ENCODE data around the gene C1QTNF9.

DNA sequence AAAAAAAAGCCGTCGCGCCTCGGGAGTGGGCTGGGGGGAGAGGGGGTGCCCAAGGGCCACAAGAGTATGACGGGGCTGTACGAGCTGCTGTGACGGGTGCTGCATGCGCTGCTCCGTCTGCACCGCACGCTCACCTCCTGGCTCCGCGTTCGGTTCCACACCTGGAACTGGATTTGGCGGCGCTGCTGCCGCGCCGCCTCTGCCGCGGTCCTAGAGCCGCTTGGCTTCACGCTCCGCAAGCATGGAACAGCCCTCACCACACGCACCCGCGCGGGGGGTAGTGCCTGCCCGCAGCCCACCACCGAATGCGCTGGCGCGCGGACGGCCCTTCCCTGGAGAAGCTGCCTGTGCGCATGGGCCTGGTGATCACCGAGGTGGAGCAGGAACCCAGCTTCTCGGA lies 18.8 kb downstream of the C1QTNF9 start:
- TF ChIP-seq, protein P1, sequence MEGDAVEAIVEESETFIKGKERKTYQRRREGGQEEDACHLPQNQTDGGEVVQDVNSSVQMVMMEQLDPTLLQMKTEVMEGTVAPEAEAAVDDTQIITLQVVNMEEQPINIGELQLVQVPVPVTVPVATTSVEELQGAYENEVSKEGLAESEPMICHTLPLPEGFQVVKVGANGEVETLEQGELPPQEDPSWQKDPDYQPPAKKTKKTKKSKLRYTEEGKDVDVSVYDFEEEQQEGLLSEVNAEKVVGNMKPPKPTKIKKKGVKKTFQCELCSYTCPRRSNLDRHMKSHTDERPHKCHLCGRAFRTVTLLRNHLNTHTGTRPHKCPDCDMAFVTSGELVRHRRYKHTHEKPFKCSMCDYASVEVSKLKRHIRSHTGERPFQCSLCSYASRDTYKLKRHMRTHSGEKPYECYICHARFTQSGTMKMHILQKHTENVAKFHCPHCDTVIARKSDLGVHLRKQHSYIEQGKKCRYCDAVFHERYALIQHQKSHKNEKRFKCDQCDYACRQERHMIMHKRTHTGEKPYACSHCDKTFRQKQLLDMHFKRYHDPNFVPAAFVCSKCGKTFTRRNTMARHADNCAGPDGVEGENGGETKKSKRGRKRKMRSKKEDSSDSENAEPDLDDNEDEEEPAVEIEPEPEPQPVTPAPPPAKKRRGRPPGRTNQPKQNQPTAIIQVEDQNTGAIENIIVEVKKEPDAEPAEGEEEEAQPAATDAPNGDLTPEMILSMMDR (IDR thresholded peaks at IDR 0.05), result no peak
- TF ChIP-seq POLR2A (IDR thresholded peaks at IDR 0.05), result no peak

Measured in right lobe of liver (tissue), 4 donors.